Gastroesophageal sphincter (tissue), 4 donors: ENCODE data around the gene EME1. TPM values are rescaled to one million over a fixed set of nuclear protein-coding genes. Genes with fewer than 3 reads are reported as not detected.

ENCODE experiments used
- ATAC-seq: fragments of 150-250 bp; one replicate; pipeline ENCODE4 v1.9.1; 2016; ENCODE audit warnings: mild to moderate bottlenecking, moderate library complexity
- H3K27ac ChIP-seq, 4 donors: fragments of 200-600 bp; sonication (generic) in 3 of 4; 1 replicate in 3 of 4; 2 replicates in 1 of 4; pipeline ENCODE4 v1.5.1; 2016 to 2019
- H3K27me3 ChIP-seq: fragments of 200-600 bp; sonication (generic); one replicate; pipeline ENCODE4 v1.5.1; 2019
- H3K36me3 ChIP-seq, 2 donors: fragments of 200-600 bp; sonication (generic); one replicate each; pipeline ENCODE4 v1.5.1; 2019; ENCODE audit warnings: control low read depth in 1 of 2
- H3K4me1 ChIP-seq, 3 donors: fragments of 200-600 bp; sonication (generic); 1 replicate in 2 of 3; 2 replicates in 1 of 3; pipeline ENCODE4 v1.5.1; 2016 to 2019; ENCODE audit warnings: control low read depth in 2 of 3
- H3K4me3 ChIP-seq, 2 donors: fragments of 200-600 bp; sonication (generic); one replicate each; pipeline ENCODE4 v1.5.1; 2019; ENCODE audit warnings: mild to moderate bottlenecking in 1 of 2, moderate library complexity in 1 of 2
- H3K9me3 ChIP-seq, 3 donors: fragments of 200-600 bp; sonication (generic); one replicate each; pipeline ENCODE4 v1.5.1; 2017 to 2019; ENCODE audit warnings: control low read depth in 2 of 3
- EP300 ChIP-seq: sonication (generic); formaldehyde crosslinking; IDR thresholded peaks from one replicate; pipeline ENCODE4 v1.6.1; 2017; ENCODE audit warnings: antibody characterized with exemption, mild to moderate bottlenecking
- POLR2A ChIP-seq, 2 donors: fragments of 450-650 bp; IDR thresholded peaks; one replicate each; pipeline ENCODE4 v1.6.1; 2017; ENCODE audit warnings: antibody characterized with exemption in 2 of 2, mild to moderate bottlenecking in 2 of 2, moderate library complexity in 1 of 2
- POLR2AphosphoS5 ChIP-seq: sonication (generic); formaldehyde crosslinking; IDR thresholded peaks from one replicate; pipeline ENCODE4 v1.6.1; 2017; ENCODE audit warnings: antibody characterized with exemption
- WGBS, 2 donors: methylation state at CpG; one replicate each; pipeline ENCODE4 v1.1.5; 2018; ENCODE audit warnings: low coverage in 1 of 2; 5-methylcytosine and 5-hydroxymethylcytosine counted together
- total RNA-seq, 4 donors: library from RNA; depleted of rRNA; stranded (reverse); fragments of >200 nt; gene quantifications; one replicate each; pipeline ENCODE4 v1.1.0, GENCODE V29; 2016
- TF ChIP-seq, protein P1 (sequence below), 4 experiments: fragments of 200-600 bp in 2 of 4; fragments of 450-650 bp in 2 of 4; sonication (generic) in 1 of 4; IDR thresholded peaks; one replicate each; pipeline ENCODE4 v1.5.1; 2017 to 2019; ENCODE audit warnings: antibody characterized with exemption in 4 of 4, mild to moderate bottlenecking in 2 of 4, moderate library complexity in 2 of 4

The EME1 gene
- total RNA-seq, 4 donors from 2014 or later = 0.54 TPM; not detected in 3

DNA sequence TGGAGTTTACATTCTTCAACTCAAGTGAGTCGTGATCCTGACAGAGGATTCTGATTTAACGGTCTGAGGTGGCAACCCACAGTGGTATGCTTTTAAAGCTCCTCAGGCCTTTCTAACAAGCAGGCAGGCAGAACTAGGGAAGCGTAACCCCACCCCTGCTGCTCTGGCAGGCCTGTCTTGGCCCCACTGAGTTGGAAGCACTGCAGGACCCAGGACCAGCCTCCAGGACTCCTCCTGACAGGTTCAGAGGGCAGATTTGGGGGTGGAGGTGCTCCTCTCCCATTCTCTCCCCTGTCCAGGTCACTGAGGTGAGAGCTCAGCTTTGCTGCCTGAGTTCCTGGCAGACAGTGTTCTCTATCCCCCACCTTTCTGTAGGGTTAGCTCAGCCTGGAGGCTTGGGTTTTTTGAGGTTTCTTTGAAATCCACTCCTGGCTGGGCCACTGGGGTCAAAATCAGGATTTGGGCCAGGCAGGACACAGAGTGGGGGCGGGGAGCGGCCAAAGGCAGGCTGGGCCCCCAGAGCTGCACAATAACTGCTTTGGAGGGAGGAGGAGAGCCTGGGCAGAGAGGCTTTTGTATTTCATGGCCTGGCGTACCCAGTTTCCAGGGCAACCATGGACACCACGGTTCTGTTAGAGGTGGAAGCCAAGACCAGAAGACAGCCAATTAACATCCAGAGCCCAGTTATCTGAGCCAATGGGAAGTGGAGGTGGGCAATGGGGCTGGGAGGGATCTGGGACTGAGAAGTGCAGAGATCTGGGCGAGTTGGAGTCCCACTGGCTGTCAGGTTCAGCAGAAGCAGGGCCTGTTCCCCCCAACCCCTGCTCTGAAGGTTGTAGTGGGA, 9.6 kb upstream of the EME1 start:
- no peak overlapping the region for H3K4me3 ChIP-seq
- 34 to 42% methylated on average over 2 to 4 of the region's 8 CpGs for WGBS, 2 donors
- TF ChIP-seq, protein P1, sequence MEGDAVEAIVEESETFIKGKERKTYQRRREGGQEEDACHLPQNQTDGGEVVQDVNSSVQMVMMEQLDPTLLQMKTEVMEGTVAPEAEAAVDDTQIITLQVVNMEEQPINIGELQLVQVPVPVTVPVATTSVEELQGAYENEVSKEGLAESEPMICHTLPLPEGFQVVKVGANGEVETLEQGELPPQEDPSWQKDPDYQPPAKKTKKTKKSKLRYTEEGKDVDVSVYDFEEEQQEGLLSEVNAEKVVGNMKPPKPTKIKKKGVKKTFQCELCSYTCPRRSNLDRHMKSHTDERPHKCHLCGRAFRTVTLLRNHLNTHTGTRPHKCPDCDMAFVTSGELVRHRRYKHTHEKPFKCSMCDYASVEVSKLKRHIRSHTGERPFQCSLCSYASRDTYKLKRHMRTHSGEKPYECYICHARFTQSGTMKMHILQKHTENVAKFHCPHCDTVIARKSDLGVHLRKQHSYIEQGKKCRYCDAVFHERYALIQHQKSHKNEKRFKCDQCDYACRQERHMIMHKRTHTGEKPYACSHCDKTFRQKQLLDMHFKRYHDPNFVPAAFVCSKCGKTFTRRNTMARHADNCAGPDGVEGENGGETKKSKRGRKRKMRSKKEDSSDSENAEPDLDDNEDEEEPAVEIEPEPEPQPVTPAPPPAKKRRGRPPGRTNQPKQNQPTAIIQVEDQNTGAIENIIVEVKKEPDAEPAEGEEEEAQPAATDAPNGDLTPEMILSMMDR (IDR thresholded peaks at IDR 0.05) = no peak
- no peak for TF ChIP-seq POLR2A (IDR thresholded peaks at IDR 0.05)
- TF ChIP-seq POLR2AphosphoS5 = no peak
- TF ChIP-seq EP300 = no peak
- peaks cover 0 to 25% (median 5%) of the 10 kb centered on the region in 3 donors for H3K4me1 ChIP-seq
- no peaks in the 10 kb centered on the region for H3K9me3 ChIP-seq
- H3K27me3 ChIP-seq = no peaks in the 10 kb centered on the region
- H3K36me3 ChIP-seq = peaks cover 0 to 72% of the 10 kb centered on the region in 2 donors
- ATAC-seq = no peak
- H3K27ac ChIP-seq = no peak overlapping the region

DNA sequence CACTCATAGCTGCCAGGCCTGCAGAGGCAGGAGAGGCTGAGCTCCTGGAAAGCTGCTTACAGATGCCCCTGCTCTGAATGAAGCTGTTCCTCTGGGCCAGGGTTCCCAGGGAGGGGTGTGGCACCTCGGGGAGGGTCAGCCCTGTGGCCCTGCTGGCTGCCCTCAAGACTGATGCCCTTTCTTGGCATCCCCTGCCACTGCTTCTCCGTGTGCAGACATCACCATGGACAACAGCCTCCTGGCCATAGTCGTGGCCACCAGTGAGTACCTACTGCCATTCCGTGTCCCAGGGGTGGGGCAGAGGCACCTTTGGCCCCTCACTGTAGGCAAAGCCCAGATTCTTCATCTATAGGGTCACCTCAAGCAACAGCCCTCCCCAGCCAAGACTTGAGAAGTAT, 9.0 kb upstream of the EME1 start:
- Histone ChIP-seq H3K4me1 (peaks cover 0 to 25% (median 5%) of the 10 kb centered on the region in 3 donors), H3K27me3 (no peaks in the 10 kb centered on the region), H3K9me3 (no peaks in the 10 kb centered on the region), H3K36me3 (peaks cover 0 to 72% of the 10 kb centered on the region in 2 donors), H3K4me3 (no peak overlapping the region), H3K27ac (no peak overlapping the region)
- WGBS, 2 donors = no CpG with 5 or more reads among the region's 4 CpGs
- no peak for ATAC-seq
- TF ChIP-seq POLR2AphosphoS5 = no peak

DNA sequence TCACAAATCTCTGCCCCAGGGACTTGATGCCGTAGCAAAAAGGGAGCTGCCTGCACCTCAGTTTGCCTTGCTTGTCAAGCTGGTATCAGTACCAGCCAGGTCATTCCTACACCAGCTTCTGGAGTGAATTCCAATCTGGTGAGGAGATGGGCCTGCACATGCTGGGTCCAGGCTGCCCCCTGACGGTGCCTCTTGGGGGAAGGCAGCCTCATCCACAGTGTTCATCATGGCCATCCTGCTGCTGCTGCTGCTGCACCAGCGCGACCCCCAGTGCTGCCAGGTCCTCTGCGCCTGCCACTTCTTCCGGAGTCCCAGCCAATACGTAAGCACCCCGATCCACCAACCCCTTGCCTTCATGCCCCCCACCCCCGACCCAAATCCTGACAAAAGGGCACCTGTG, 8.3 kb upstream of the EME1 start:
- Histone ChIP-seq H3K4me3 (no peak overlapping the region), H3K4me1 (peaks cover 0 to 25% (median 5%) of the 10 kb centered on the region in 3 donors), H3K9me3 (no peaks in the 10 kb centered on the region), H3K27me3 (no peaks in the 10 kb centered on the region), H3K36me3 (peaks cover 0 to 72% of the 10 kb centered on the region in 2 donors), H3K27ac (no peak overlapping the region)
- TF ChIP-seq POLR2A (IDR thresholded peaks at IDR 0.05) = no peak
- no peak for TF ChIP-seq EP300
- no peak for TF ChIP-seq POLR2AphosphoS5
- TF ChIP-seq, protein P1 (IDR thresholded peaks at IDR 0.05) = no peak
- ATAC-seq = no peak
- no CpG with 5 or more reads among the region's 9 CpGs for WGBS, 2 donors

DNA sequence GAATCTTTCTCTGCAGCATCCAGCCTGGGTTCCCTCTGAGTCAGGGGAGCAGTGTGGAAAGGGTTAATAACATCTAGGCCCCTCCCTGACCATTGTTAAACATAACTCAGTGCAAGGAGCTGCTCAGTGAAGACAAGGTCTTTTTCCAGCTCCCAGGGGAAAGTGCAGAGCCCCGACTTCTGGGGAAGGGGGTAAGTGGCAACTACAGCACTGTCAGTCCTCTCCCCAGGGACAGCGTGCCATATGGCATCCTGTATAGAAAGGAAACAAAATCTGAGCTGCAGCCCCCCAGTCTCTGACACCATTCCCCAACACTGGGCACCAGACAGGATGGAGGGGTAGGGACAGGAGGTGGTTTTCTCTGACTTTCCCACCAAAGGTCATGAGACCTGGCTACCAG, 7.9 kb upstream of the EME1 start:
- Histone ChIP-seq H3K27ac (no peak overlapping the region), H3K9me3 (no peaks in the 10 kb centered on the region), H3K4me1 (peaks cover 0 to 25% (median 5%) of the 10 kb centered on the region in 3 donors), H3K36me3 (peaks cover 0 to 72% of the 10 kb centered on the region in 2 donors), H3K4me3 (no peak overlapping the region), H3K27me3 (no peaks in the 10 kb centered on the region)
- WGBS, 2 donors = no CpG with 5 or more reads among the region's 2 CpGs
- TF ChIP-seq EP300 = no peak
- TF ChIP-seq, protein P1 (IDR thresholded peaks at IDR 0.05) = no peak
- no peak for TF ChIP-seq POLR2AphosphoS5
- no peak for TF ChIP-seq POLR2A (IDR thresholded peaks at IDR 0.05)
- no peak for ATAC-seq

DNA sequence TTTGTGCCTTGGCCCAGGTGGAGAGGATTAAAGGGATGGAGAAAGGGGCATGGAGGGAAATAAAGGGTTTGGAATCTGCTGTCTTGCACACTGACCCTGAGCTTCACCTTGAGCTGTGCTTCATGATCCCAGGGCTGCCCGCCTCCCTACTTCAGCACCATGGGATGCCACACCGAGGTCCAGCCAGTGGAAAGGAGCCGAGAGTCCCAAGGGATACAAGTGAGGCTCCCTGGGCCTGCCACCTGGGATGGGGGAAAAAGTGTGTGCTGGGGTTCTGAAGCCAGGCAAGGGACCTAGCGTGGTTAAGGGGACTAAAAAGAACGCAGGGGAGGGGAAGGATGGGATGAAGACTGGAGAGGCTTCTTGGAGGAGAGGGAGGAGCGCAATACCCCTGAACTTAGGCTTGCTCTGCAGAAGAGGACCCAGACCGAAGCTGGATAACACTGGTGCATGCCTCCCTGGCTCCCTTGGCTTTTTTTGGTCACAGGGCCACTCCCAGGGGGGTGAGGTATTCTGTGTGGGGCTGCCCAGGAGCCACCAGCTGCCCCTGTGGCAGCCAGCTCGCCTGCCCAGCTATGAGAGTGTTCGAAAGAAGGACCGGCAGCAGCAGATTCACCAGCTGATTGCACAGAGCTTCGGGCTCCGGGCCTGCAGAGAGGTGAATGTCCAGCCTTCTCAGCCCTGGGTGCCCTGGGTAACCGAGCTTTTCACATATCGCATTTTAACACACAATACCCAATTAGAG, 7.2 kb upstream of the EME1 start:
- Histone ChIP-seq H3K36me3 (peaks cover 0 to 72% of the 10 kb centered on the region in 2 donors), H3K4me3 (no peak overlapping the region), H3K9me3 (no peaks in the 10 kb centered on the region), H3K27me3 (no peaks in the 10 kb centered on the region), H3K4me1 (peaks cover 0 to 29% (median 5%) of the 10 kb centered on the region in 3 donors), H3K27ac (no peak overlapping the region)
- 90% methylated on average over 3 of the region's 14 CpGs; no CpG with 5 or more reads in 1 of the 2 donors for WGBS, 2 donors
- TF ChIP-seq, protein P1 (IDR thresholded peaks at IDR 0.05) = no peak
- TF ChIP-seq POLR2A (IDR thresholded peaks at IDR 0.05) (no peak), EP300 (no peak), POLR2AphosphoS5 (no peak)
- ATAC-seq = no peak
